MM.1S (cell line): ENCODE measurements around the gene SHISA7.

Experiments used
- EZH2 ChIP-seq: fragments of 300-600 bp; sonication (generic); optimal IDR thresholded peaks from 2 replicates; pipeline ENCODE3; 2017; ENCODE audit warnings: low read depth, mild to moderate bottlenecking, antibody characterized with exemption, low read length, mixed read lengths
- TF ChIP-seq, protein P1 (sequence below): fragments of 300-600 bp; sonication (generic); IDR thresholded peaks from 2 replicates; pipeline ENCODE4 v1.5.1; 2016; ENCODE audit warnings: antibody characterized with exemption, low read length, mixed read lengths

GRCh38 chr19:55465460-55466240, 22.6 kb upstream of the SHISA7 start:
- TF ChIP-seq, protein P1, sequence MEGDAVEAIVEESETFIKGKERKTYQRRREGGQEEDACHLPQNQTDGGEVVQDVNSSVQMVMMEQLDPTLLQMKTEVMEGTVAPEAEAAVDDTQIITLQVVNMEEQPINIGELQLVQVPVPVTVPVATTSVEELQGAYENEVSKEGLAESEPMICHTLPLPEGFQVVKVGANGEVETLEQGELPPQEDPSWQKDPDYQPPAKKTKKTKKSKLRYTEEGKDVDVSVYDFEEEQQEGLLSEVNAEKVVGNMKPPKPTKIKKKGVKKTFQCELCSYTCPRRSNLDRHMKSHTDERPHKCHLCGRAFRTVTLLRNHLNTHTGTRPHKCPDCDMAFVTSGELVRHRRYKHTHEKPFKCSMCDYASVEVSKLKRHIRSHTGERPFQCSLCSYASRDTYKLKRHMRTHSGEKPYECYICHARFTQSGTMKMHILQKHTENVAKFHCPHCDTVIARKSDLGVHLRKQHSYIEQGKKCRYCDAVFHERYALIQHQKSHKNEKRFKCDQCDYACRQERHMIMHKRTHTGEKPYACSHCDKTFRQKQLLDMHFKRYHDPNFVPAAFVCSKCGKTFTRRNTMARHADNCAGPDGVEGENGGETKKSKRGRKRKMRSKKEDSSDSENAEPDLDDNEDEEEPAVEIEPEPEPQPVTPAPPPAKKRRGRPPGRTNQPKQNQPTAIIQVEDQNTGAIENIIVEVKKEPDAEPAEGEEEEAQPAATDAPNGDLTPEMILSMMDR: no peak
- no peak for TF ChIP-seq EZH2
